Gastroesophageal sphincter (tissue), 3 donors: Measurements from ENCODE around the gene SLC19A2.

Experiments
- EP300 ChIP-seq: sonication (generic); formaldehyde crosslinking; IDR thresholded peaks from one replicate; pipeline ENCODE4 v1.6.1; 2017; ENCODE audit warnings: antibody characterized with exemption, mild to moderate bottlenecking
- POLR2A ChIP-seq, 2 donors: fragments of 450-650 bp; IDR thresholded peaks; one replicate each; pipeline ENCODE4 v1.6.1; 2017; ENCODE audit warnings: antibody characterized with exemption in 2 of 2, mild to moderate bottlenecking in 2 of 2, moderate library complexity in 1 of 2
- POLR2AphosphoS5 ChIP-seq: sonication (generic); formaldehyde crosslinking; IDR thresholded peaks from one replicate; pipeline ENCODE4 v1.6.1; 2017; ENCODE audit warnings: antibody characterized with exemption
- TF ChIP-seq, protein P1 (sequence below), 4 experiments: fragments of 200-600 bp in 2 of 4; fragments of 450-650 bp in 2 of 4; sonication (generic) in 1 of 4; IDR thresholded peaks; one replicate each; pipeline ENCODE4 v1.5.1; 2017 to 2019; ENCODE audit warnings: antibody characterized with exemption in 4 of 4, mild to moderate bottlenecking in 2 of 4, moderate library complexity in 2 of 4

DNA sequence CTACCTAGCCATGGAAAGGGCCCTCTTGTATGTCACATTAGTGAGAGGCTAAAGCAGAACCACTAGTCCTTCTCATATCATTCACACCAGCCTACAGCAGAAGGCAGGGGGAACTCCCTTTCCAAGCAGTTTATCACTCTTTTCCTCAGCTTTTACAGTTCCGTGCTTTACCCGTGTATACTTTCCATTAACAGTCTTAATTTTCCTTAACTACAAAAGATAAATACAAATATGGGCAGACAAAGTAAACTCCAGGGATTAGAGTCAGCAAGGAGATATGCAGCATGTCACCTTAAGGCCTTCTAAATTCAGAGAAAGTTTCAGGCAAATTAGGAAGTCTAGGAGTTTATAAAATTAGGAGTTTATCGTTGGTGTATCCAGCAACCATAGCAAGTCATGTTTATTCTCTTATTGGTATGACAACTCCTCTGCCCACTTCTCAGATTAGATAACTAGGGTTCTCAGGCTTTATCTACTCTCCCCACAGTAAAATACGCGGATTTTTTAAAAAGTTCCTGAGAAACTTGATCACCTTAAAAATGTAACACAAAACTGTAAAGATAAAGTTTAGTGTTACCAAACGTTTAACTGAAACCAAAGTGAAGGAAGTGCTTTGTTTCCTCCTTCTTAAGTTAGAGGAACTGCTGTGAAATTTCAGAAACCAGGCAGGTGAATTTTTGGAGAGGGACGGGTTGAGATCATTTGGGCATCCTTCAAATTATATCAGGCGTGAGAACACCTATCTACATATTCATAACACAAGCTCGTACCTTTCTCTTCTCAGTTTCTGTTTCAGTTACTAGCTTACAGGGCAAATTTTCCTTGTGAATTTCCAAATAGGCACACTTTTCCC, 42.7 kb upstream of the SLC19A2 start:
- TF ChIP-seq, protein P1, sequence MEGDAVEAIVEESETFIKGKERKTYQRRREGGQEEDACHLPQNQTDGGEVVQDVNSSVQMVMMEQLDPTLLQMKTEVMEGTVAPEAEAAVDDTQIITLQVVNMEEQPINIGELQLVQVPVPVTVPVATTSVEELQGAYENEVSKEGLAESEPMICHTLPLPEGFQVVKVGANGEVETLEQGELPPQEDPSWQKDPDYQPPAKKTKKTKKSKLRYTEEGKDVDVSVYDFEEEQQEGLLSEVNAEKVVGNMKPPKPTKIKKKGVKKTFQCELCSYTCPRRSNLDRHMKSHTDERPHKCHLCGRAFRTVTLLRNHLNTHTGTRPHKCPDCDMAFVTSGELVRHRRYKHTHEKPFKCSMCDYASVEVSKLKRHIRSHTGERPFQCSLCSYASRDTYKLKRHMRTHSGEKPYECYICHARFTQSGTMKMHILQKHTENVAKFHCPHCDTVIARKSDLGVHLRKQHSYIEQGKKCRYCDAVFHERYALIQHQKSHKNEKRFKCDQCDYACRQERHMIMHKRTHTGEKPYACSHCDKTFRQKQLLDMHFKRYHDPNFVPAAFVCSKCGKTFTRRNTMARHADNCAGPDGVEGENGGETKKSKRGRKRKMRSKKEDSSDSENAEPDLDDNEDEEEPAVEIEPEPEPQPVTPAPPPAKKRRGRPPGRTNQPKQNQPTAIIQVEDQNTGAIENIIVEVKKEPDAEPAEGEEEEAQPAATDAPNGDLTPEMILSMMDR (IDR thresholded peaks at IDR 0.05), result no peak
- TF ChIP-seq POLR2AphosphoS5 (no peak), POLR2A (IDR thresholded peaks at IDR 0.05) (no peak), EP300 (no peak)
